IPS DF 19.7 (cell line): Measurements from ENCODE around the gene ARMC9.
"Not testable (repeated sequence)": the region's sequence is repeated elsewhere in the genome, so short reads cannot be mapped to it uniquely, and the experiment has no call there.

Experiments
- DNase-seq: peaks from one replicate; pipeline ENCODE4 v3.0.0-alpha.2; 2013; ENCODE audit warnings: low read depth, low spot score

The ARMC9 gene, protein sequence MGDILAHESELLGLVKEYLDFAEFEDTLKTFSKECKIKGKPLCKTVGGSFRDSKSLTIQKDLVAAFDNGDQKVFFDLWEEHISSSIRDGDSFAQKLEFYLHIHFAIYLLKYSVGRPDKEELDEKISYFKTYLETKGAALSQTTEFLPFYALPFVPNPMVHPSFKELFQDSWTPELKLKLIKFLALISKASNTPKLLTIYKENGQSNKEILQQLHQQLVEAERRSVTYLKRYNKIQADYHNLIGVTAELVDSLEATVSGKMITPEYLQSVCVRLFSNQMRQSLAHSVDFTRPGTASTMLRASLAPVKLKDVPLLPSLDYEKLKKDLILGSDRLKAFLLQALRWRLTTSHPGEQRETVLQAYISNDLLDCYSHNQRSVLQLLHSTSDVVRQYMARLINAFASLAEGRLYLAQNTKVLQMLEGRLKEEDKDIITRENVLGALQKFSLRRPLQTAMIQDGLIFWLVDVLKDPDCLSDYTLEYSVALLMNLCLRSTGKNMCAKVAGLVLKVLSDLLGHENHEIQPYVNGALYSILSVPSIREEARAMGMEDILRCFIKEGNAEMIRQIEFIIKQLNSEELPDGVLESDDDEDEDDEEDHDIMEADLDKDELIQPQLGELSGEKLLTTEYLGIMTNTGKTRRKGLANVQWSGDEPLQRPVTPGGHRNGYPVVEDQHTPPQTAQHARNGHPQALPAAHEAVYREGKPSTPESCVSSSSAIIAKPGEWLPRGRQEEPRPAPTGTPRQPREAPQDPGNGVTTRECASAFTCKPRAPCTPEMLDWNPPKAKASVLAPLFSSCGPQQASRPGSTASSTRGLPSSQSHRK

DNA sequence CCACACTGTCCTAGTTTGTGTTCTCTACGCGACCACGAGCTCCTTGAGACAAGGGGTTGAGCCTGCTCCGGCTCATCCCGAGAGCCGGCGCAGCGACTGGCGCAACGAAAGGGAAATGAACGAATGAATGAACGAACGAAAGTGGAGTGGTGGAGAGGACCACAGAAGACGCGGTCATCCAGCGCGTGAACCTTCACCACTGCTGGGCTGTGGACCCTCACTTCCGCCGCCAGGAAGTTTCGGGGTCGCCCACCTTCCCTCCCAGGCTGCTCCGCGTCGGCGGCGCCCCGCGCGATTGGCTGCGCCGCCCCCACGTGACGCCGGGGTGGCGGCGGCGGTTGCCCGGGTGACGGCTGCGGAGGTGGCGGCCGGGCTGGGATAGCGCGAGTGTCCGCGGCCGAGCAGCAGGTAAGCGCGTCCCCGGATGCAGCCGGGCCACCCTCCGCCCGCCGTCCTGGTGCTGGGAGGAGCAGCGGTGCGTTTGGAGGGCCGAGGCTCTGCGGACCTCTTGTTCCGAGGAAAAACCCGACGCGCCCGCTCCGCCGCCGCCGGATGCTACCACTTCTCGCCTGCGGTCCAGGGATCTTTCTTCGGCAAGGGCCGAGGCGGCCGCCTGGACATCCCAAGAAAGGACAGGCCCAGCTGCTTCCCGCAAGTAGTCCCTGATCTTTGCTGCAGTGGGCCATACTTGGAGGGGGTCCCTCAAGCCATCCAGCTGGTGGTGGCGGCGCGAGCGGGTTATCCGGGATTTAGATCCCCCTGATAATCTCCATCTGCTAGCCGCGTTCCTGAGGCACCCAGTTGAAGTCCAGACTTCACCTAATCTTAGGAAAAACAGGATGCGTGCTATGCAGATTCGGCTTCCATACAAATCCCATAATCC lies at the start of gene ARMC9:
ARMC9 (plus strand) TSS at position 341 of the 883 bp plus-strand sequence. CDS start 7,608 bp downstream, outside the sequence.
- no peak for DNase-seq

- DNase-seq = no peak
Measured at GRCh38 chr2:231152800-231153557, 45.5 kb upstream of the ARMC9 start.

- DNase-seq = no peak
Measured at GRCh38 chr2:231159306-231159705, 39.1 kb upstream of the ARMC9 start.

GRCh38 chr2:231160701-231161100 lies 37.7 kb upstream of the ARMC9 start:
- DNase-seq = no peak

DNA sequence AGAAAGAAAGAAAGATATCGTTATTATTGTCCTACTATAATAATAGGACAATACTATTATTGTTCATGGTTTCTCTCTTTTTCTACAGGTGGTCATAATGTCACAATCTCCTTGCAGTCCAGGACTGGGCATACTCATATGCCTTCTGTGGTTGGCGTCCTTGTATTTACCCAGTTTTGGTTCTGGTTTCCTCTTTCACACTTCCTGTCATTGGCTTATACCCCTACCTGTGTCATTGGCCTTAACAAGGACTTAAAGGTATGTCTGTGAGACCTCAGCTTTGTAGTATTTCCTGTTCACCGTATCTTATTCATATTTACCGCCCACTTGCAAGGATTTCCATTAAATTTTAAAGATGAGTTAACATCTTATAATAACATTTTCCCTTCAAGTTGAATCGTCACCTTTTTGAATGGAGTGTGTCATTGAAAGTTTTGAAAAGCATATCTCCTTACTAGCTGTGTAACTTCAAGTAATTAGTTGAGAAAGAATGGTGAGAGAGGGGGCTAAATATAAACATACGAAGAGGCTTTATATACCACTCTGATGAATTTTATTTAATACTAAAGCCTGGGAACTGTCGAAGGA lies 37.1 kb upstream of the ARMC9 start:
- DNase-seq = no peak

GRCh38 chr2:231161877-231162329 lies 36.5 kb upstream of the ARMC9 start:
- DNase-seq = no peak

DNA sequence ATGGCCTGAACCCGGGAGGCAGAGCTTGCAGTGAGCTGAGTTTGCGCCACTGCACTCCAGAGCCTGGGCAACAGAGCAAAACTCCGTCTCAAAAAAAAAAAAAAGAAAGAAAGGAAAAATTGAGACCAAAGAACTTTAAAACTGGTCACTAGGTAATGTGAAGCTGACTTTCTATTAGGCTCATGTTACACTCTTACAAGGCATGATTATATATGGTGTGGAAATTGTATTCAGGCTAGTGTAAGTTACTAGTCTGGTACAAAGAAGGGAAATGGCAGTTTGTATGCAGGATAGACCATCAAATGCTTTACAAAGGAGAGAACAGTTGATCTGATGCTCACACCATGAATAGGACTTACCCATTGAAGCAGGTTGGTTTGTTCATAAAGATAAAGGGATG lies 35.4 kb upstream of the ARMC9 start:
- DNase-seq = no peak

DNA sequence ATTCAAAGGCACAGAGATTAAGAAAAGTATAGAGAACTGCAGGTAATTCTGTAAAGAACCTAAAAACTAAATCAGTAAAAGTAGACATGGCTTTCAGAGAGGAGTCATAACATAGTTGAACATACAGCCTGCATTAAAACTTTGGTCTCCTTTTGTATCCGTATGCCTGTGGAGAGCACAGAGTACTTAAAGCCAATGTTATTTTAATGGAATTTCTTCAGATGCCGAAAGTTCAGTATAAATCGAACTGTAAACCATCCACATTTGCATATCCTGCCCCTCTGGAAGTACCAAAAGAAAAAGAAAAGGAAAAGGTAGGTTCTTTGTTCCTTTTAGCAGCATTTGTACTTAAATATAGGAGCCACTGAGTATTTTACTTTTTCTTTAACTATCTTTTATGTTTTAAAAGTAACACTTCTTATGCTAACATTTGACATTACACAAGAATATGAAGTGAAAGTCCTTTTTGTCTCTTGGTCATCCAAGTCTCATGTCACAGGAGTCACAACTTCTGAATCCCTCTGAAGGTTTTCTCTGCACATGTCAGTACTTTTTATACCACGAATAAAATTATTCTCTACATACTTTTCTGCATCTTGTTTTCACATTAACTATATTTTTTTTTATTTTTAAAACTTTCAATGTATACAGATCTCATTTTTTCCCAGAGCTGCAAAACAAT lies 34.9 kb upstream of the ARMC9 start:
- DNase-seq = no peak

DNA sequence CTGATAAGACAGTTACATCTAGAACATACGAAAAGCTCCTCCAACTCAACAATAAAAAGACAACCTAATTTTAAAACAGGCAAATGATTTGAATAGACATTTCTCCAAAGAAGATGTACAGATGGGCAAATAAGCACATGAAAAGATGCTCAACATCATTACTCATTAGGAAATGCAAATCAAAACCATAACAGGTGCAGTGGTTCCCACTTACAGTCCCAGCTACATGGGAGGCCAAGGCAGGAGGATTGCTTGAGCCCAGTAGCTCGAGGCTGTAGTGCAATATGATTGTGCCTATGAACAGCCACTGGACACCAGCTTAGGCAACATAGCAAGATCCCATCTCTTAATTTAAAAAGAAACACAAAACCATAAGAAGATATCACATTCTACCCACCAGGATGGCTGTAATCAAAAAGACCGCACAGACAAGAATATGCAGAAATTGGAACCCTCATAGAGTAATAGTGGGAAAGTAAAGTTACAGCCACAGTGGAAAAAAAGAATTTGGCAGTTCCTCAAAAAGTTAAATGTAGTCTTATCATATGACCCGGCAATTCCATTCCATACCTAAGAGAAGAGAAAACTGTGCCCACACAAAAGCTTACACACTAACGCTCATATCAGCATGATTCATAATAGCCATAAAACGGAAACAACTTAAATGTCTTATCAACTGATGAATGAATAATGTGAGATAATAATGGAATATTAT lies 30.5 kb upstream of the ARMC9 start:
- DNase-seq = no peak

DNA sequence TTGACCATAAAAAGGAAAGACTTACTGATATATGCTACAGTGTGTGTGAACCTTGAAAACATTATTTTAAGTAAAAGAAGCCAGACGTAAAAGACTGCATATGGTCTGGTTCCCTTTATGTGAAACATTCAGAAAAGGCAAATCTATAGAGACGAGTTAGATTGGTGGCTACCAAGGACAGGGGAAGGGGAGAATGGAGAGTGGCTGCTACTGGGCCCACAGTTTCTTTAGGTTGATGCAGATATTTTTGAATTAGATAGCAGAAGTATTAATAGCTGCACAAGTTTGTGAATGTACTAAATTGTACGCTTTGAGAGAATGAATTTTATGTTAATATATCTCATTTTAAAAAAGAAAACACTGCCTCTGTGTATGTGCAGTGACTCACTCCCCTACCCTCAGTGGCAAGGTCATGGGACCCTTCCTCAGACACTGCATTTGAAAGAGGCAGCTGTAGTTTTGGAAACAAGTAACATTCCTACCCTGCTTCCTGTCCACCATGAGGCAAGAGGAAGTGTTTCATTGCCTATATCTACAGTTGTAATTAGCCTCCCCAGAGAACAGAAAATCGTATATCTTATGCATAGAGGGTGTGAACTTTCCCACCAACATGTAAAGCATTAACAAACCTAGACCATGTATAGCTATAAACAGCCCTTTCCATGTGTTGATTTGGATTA lies 29.8 kb upstream of the ARMC9 start:
- DNase-seq = no peak

- DNase-seq = no peak
Measured at GRCh38 chr2:231169488-231169887, 28.9 kb upstream of the ARMC9 start.

DNA sequence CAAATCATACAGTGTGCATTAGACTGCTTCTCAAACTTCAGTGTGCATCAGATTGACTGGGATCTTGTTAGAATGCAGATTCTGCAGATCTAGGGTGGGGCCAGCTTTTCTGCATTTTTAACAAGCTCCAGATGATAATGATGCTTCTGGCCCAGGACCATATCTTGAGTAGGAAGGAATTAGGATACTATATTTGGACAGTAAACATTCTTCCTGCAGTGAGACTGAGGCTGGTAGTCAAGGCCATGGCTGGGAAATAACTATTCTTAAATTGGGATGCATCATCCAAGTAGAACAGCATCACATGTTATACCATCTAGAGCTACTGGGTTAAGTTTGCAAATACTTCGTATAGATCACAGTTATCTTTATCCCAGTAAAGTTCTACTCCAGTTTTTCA lies 28.4 kb upstream of the ARMC9 start:
- no peak for DNase-seq

DNA sequence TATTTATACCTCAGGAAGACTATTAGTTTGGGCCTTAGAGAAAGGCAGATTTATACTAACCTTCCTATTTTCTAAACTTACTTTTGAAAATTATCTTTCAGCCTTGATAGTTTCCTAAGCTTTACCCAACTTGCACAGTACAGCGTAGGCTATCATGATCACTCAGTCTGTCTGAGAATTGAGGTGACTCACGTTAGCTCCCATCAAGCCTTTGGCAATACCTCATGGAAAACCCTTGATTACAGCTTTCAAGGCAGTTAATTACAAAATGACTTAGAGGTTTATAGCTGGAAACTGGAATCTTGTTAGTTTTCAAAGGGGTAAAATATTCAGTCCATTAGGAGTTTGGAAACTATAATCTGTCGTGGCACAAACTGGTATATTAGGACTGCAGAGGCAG lies 26.4 kb upstream of the ARMC9 start:
- no peak for DNase-seq

- DNase-seq = no peak
Measured at GRCh38 chr2:231174211-231174651, 24.2 kb upstream of the ARMC9 start.

DNA sequence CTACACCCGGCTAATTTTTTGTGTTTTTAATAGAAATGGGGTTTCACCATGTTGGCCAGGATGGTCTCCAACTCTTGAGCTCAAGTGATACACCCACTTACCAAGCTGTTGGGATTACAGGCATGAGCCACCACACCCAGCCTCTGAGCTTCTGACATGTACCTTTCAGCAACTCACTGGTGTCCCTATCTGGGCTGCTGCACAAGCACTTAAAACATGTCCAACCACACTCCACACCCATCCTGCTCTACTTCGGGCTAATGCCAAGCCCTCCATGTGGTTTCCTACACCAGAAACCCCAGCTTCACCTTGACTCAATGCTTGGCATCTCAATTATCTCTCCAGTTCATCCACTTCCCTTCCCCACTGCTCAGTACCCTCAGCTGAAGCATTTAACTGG lies 22.4 kb upstream of the ARMC9 start:
- no peak for DNase-seq

GRCh38 chr2:231177156-231178025 lies 21.0 kb upstream of the ARMC9 start:
- DNase-seq = no peak

GRCh38 chr2:231178805-231179204 lies 19.6 kb upstream of the ARMC9 start:
- not testable (repeated sequence) for DNase-seq
